Measurements from ENCODE around the gene ST8SIA3.

Gene ST8SIA3

GRCh38 chr18:57404345-57404744 is 52.0 kb downstream of the ST8SIA3 start:
- ATAC-seq (no peak), DNase-seq (ENCODE audit: low spot score in 2 of 2) (no peak)
- H3K4me3 Mint-ChIP-seq = no peak overlapping the region
- no peaks in the 10 kb centered on the region for H3K36me3 Mint-ChIP-seq
- H3K27ac Mint-ChIP-seq = no peak overlapping the region
- no peaks in the 10 kb centered on the region for H3K4me1 Mint-ChIP-seq
- H3K9me3 Mint-ChIP-seq = peaks cover 4% of the 10 kb centered on the region

GRCh38 chr18:57409650-57410049 is 57.3 kb downstream of the ST8SIA3 start:
- no peak for DNase-seq (ENCODE audit: low spot score in 2 of 2)
- Mint-ChIP-seq H3K4me3 (no peak overlapping the region), H3K36me3 (no peaks in the 10 kb centered on the region), H3K27ac (no peak overlapping the region), H3K9me3 (peaks cover 7% of the 10 kb centered on the region), H3K4me1 (no peaks in the 10 kb centered on the region)
- ATAC-seq = no peak

GRCh38 chr18:57410749-57411148 is 58.4 kb downstream of the ST8SIA3 start:
- Mint-ChIP-seq H3K4me1 (no peaks in the 10 kb centered on the region), H3K9me3 (peaks cover 7% of the 10 kb centered on the region), H3K36me3 (no peaks in the 10 kb centered on the region), H3K4me3 (no peak overlapping the region), H3K27ac (no peak overlapping the region)
- ATAC-seq = no peak
- no peak for DNase-seq (ENCODE audit: low spot score in 2 of 2)

- H3K4me3 Mint-ChIP-seq = no peak overlapping the region
- H3K27ac Mint-ChIP-seq = no peak overlapping the region
- H3K4me1 Mint-ChIP-seq = no peaks in the 10 kb centered on the region
- no peaks in the 10 kb centered on the region for H3K36me3 Mint-ChIP-seq
- DNase-seq (ENCODE audit: low spot score in 2 of 2) = no peak
- no peak for ATAC-seq
- no peaks in the 10 kb centered on the region for H3K9me3 Mint-ChIP-seq
Observed at GRCh38 chr18:57416542-57416941, 64.2 kb downstream of the ST8SIA3 start.

Measured in stimulated activated effector memory CD8-positive, alpha-beta T cell treated with anti-CD3 and anti-CD28 coated beads, Interleukin-12 subunit alpha, Interleukin-12 subunit beta, amount 100 ng/mL, for 72 hours (primary cell).